ENCODE results near the gene LDLRAD4.

LDLRAD4 gene

DNA sequence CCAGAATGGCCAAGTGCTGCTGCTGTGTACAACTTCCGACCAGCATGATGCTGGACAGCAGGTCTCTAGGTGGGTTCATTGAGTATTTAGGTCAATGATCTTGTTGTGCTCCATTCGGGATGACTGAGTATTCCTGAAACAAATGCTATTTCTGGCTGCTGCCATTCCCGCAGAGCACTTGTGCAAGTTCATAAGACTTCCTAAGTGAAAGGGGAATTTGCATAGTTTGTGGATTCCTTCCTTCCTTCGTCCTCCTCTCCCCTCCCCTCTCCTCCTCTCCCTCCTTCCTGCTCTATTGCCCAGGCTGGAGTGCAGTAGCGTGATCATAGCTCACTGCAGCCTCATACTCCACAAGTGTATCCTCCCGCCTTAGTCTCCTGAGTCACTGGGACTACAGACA is 40.4 kb downstream of the LDLRAD4 start:
- ATAC-seq: no peak
- TF ChIP-seq ZNF70 (CRISPR knock-in tag; IDR thresholded peaks at IDR 0.05) (no peak), ZNF8 (CRISPR knock-in tag; IDR thresholded peaks at IDR 0.05) (no peak), TCF4 (CRISPR knock-in tag; IDR thresholded peaks at IDR 0.05; ENCODE audit: borderline replicate concordance) (no peak), RARB (CRISPR knock-in tag; IDR thresholded peaks at IDR 0.05) (no peak), GLIS3 (CRISPR knock-in tag; IDR thresholded peaks at IDR 0.05) (no peak), ZFP30 (CRISPR knock-in tag; IDR thresholded peaks at IDR 0.05) (no peak), ZFP3 (CRISPR knock-in tag; IDR thresholded peaks at IDR 0.05) (no peak), TOX (CRISPR knock-in tag; IDR thresholded peaks at IDR 0.05; ENCODE audit: borderline replicate concordance) (no peak), CSDC2 (CRISPR knock-in tag; IDR thresholded peaks at IDR 0.05) (no peak), OSR1 (CRISPR knock-in tag; IDR thresholded peaks at IDR 0.05) (no peak), ZNF565 (CRISPR knock-in tag; conservative IDR thresholded peaks at IDR 0.05; ENCODE audit: low read depth) (no peak), BACH2 (CRISPR knock-in tag; IDR thresholded peaks at IDR 0.05; ENCODE audit: borderline replicate concordance) (no peak), ZC3H10 (CRISPR knock-in tag; IDR thresholded peaks at IDR 0.05) (no peak), ESRRG (CRISPR knock-in tag; IDR thresholded peaks at IDR 0.05) (no peak)
- TF ChIP-seq, protein P1, sequence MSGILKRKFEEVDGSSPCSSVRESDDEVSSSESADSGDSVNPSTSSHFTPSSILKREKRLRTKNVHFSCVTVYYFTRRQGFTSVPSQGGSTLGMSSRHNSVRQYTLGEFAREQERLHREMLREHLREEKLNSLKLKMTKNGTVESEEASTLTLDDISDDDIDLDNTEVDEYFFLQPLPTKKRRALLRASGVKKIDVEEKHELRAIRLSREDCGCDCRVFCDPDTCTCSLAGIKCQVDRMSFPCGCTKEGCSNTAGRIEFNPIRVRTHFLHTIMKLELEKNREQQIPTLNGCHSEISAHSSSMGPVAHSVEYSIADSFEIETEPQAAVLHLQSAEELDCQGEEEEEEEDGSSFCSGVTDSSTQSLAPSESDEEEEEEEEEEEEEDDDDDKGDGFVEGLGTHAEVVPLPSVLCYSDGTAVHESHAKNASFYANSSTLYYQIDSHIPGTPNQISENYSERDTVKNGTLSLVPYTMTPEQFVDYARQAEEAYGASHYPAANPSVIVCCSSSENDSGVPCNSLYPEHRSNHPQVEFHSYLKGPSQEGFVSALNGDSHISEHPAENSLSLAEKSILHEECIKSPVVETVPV (CRISPR knock-in tag; IDR thresholded peaks at IDR 0.05): no peak
- TF ChIP-seq, protein P2, sequence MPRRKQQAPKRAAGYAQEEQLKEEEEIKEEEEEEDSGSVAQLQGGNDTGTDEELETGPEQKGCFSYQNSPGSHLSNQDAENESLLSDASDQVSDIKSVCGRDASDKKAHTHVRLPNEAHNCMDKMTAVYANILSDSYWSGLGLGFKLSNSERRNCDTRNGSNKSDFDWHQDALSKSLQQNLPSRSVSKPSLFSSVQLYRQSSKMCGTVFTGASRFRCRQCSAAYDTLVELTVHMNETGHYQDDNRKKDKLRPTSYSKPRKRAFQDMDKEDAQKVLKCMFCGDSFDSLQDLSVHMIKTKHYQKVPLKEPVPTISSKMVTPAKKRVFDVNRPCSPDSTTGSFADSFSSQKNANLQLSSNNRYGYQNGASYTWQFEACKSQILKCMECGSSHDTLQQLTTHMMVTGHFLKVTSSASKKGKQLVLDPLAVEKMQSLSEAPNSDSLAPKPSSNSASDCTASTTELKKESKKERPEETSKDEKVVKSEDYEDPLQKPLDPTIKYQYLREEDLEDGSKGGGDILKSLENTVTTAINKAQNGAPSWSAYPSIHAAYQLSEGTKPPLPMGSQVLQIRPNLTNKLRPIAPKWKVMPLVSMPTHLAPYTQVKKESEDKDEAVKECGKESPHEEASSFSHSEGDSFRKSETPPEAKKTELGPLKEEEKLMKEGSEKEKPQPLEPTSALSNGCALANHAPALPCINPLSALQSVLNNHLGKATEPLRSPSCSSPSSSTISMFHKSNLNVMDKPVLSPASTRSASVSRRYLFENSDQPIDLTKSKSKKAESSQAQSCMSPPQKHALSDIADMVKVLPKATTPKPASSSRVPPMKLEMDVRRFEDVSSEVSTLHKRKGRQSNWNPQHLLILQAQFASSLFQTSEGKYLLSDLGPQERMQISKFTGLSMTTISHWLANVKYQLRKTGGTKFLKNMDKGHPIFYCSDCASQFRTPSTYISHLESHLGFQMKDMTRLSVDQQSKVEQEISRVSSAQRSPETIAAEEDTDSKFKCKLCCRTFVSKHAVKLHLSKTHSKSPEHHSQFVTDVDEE (CRISPR knock-in tag; IDR thresholded peaks at IDR 0.05): no peak

DNA sequence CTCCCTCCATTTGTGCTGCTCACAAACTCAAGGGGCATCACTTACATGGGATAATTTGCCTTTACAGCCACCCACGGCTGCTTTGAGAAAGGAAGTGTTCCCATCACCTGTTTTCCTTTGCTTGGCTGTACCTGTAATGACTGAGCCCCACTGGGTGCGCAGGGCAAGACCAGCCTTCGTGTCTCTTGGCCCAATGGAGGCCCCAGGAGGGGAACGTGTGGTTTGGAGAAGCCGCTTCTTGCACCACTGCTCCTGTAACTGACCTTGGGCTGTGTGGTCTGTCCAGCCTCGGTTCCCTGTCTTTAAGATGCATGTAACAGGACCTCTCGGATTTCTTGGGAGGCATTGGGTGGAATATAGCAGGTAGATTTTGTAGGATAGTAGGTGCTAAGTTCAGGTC is 41.1 kb downstream of the LDLRAD4 start:
- TF ChIP-seq ESRRG (CRISPR knock-in tag; IDR thresholded peaks at IDR 0.05): no peak
- no peak for TF ChIP-seq ZNF8 (CRISPR knock-in tag; IDR thresholded peaks at IDR 0.05)
- no peak for TF ChIP-seq ISL1 (CRISPR knock-in tag; IDR thresholded peaks at IDR 0.05)
- TF ChIP-seq CSDC2 (CRISPR knock-in tag; IDR thresholded peaks at IDR 0.05): no peak
- no peak for TF ChIP-seq ZNF70 (CRISPR knock-in tag; IDR thresholded peaks at IDR 0.05)
- TF ChIP-seq GLIS3 (CRISPR knock-in tag; IDR thresholded peaks at IDR 0.05): no peak
- TF ChIP-seq, protein P3, sequence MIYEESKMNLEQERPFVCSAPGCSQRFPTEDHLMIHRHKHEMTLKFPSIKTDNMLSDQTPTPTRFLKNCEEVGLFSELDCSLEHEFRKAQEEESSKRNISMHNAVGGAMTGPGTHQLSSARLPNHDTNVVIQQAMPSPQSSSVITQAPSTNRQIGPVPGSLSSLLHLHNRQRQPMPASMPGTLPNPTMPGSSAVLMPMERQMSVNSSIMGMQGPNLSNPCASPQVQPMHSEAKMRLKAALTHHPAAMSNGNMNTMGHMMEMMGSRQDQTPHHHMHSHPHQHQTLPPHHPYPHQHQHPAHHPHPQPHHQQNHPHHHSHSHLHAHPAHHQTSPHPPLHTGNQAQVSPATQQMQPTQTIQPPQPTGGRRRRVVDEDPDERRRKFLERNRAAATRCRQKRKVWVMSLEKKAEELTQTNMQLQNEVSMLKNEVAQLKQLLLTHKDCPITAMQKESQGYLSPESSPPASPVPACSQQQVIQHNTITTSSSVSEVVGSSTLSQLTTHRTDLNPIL (CRISPR knock-in tag; IDR thresholded peaks at IDR 0.05; ENCODE audit: low read depth): no peak
- no peak for TF ChIP-seq ZNF565 (CRISPR knock-in tag; conservative IDR thresholded peaks at IDR 0.05; ENCODE audit: low read depth)
- TF ChIP-seq ZFP30 (CRISPR knock-in tag; IDR thresholded peaks at IDR 0.05): no peak
- no peak for TF ChIP-seq OSR1 (CRISPR knock-in tag; IDR thresholded peaks at IDR 0.05)
- TF ChIP-seq SNAI2 (CRISPR knock-in tag; IDR thresholded peaks at IDR 0.05): no peak
- TF ChIP-seq BACH2 (CRISPR knock-in tag; IDR thresholded peaks at IDR 0.05; ENCODE audit: borderline replicate concordance): no peak
- TF ChIP-seq, protein P2 (CRISPR knock-in tag; IDR thresholded peaks at IDR 0.05): no peak
- TF ChIP-seq, protein P4, sequence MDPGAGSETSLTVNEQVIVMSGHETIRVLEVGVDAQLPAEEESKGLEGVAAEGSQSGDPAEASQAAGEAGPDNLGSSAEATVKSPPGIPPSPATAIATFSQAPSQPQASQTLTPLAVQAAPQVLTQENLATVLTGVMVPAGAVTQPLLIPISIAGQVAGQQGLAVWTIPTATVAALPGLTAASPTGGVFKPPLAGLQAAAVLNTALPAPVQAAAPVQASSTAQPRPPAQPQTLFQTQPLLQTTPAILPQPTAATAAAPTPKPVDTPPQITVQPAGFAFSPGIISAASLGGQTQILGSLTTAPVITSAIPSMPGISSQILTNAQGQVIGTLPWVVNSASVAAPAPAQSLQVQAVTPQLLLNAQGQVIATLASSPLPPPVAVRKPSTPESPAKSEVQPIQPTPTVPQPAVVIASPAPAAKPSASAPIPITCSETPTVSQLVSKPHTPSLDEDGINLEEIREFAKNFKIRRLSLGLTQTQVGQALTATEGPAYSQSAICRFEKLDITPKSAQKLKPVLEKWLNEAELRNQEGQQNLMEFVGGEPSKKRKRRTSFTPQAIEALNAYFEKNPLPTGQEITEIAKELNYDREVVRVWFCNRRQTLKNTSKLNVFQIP (CRISPR knock-in tag; IDR thresholded peaks at IDR 0.05; ENCODE audit: borderline replicate concordance, low read depth): no peak
- TF ChIP-seq, protein P5, sequence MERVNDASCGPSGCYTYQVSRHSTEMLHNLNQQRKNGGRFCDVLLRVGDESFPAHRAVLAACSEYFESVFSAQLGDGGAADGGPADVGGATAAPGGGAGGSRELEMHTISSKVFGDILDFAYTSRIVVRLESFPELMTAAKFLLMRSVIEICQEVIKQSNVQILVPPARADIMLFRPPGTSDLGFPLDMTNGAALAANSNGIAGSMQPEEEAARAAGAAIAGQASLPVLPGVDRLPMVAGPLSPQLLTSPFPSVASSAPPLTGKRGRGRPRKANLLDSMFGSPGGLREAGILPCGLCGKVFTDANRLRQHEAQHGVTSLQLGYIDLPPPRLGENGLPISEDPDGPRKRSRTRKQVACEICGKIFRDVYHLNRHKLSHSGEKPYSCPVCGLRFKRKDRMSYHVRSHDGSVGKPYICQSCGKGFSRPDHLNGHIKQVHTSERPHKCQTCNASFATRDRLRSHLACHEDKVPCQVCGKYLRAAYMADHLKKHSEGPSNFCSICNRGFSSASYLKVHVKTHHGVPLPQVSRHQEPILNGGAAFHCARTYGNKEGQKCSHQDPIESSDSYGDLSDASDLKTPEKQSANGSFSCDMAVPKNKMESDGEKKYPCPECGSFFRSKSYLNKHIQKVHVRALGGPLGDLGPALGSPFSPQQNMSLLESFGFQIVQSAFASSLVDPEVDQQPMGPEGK (CRISPR knock-in tag; IDR thresholded peaks at IDR 0.05; ENCODE audit: borderline replicate concordance): no peak
- no peak for TF ChIP-seq TOX (CRISPR knock-in tag; IDR thresholded peaks at IDR 0.05; ENCODE audit: borderline replicate concordance)
- no peak for TF ChIP-seq ZFP3 (CRISPR knock-in tag; IDR thresholded peaks at IDR 0.05)
- no peak for TF ChIP-seq RARB (CRISPR knock-in tag; IDR thresholded peaks at IDR 0.05)
- no peak for ATAC-seq

Data from SK-N-SH treated with all-trans-retinoic acid at 6 μM for 48 hours (cell line).